ENCODE measurements around the gene STOML1.
"Not testable (repeated sequence)": the region's sequence is repeated elsewhere in the genome, so short reads cannot be mapped to it uniquely, and the experiment has no call there.

STOML1 gene

DNA sequence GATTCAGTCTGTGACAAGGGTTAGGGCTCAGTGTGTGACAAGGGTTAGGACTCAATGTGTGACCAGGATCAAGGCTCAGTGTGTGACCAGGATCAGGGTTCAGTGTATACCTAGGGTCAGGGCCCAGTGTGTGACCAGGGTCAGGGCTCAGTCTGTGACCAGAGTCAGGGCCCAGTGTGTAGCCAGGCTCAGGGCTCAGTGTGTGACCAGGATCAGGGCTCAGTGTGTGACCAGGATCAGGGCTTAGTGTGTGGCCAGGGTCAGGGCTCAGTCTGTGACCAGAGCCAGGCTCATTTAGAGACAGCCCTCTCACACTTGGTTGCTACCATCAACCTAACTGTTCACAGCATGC is 41.6 kb downstream of the STOML1 start:
- no peak overlapping the region for H3K27ac ChIP-seq
- no peak for DNase-seq (ENCODE audit: low read depth, low spot score)

DNA sequence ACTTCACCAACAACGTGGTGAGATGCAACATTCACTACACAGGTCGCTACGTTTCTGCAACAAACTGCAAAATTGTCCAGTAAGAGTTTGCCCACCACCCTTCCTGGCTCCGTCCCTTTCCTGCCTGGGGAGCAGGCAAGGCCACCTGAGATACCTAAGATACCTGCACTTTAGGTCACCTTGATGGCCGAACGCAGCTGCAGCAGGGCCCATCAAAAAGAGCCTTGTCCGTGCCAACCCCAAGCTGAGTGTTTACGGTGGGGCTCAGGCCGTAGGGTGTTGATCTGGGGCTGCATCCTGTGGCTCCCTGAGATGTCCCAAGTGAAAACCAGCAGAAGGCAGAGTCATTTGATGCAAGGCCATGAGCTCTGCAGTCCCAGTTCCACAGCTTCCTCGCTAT is 42.6 kb downstream of the STOML1 start:
- H3K27ac ChIP-seq: no peak overlapping the region
- no peak for DNase-seq (ENCODE audit: low read depth, low spot score)

DNA sequence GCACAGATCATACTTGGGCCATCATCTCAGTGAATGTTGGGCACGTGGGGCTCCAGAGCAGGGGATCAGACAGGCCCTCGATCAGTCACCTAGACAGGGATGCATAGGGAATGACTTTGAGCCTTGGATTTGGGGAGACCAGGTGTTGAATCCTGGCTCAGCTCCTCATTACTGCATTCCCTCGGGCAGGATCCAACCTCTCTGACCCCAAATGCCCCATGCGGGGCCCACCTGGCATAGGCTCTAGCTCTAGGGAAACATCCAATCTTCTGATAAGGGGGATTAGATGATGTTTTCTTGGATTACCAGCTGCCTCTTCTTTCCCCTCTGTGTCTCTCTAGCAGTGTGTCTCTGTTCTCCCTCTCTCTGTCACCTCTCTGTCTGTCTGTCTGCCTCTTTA is 43.1 kb downstream of the STOML1 start:
- no peak overlapping the region for H3K27ac ChIP-seq
- no peak for DNase-seq (ENCODE audit: low read depth, low spot score)

DNA sequence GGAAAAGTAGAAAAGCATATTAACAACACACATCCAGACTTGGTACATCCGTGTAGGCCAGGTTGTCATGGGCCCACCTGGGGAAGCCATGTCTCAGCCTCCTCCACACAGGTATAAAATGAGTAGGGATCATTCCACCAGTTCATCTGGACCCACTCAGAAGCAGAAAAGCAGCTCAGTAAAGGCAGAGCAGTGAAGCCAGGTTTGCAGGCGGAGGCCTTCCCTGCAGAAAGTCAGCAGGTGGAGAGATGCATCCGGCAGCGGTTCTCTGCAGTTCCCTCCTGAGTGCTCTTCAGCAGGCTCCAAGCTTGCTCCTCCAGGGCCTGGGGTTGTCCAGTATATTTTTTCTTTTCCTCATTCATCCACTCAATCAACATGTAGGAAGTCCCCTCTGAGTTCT is 43.7 kb downstream of the STOML1 start:
- no peak overlapping the region for H3K27ac ChIP-seq
- no peak for DNase-seq (ENCODE audit: low read depth, low spot score)

DNA sequence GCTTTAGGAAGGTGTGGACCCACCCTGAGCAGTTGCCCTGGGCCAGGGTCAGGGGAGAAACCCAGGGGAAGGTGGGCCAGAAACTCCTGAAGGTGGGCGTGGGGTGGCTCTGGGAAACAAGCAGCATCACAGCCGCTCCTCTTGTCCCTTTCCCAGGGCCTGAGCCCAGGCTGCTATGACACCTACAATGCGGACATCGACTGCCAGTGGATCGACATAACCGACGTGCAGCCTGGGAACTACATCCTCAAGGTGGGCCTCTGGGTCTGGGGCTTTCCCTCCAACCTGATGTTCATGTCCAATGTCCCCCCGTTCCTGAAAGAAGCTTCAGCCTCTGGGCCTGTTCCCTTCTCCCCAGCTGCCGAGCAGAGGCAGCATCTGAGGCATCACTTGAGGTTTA is 44.4 kb downstream of the STOML1 start:
- no peak overlapping the region for H3K27ac ChIP-seq

DNA sequence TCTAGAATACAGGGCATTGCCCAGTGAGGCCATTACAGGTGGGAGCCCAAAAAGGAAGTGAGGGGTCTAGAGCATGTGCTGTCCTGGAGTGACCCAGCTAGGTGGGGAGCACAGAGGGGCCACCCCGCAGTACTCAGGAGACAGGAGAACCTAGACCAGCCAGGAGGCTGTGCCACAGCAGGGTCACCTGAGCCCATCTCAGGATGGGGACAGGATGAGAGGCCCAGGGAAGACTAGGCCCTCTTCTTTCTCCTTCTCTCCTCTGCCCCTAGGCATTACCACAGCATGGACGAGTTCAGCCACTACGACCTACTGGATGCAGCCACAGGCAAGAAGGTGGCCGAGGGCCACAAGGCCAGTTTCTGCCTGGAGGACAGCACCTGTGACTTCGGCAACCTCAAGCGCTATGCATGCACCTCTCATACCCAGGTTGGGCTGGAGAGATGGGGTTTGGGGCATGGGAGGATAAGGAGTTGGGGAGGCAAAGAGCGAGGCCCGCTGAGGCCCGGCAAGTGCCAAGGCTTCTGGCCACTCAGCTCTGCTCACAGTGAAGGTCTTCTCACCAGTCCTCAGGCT is 45.2 kb downstream of the STOML1 start:
- H3K27ac ChIP-seq: no peak overlapping the region
- no peak for DNase-seq (ENCODE audit: low read depth, low spot score)

More for the DNA sequence above, 44.4 kb downstream of the STOML1 start:
- DNase-seq (ENCODE audit: low read depth, low spot score): no peak

DNA sequence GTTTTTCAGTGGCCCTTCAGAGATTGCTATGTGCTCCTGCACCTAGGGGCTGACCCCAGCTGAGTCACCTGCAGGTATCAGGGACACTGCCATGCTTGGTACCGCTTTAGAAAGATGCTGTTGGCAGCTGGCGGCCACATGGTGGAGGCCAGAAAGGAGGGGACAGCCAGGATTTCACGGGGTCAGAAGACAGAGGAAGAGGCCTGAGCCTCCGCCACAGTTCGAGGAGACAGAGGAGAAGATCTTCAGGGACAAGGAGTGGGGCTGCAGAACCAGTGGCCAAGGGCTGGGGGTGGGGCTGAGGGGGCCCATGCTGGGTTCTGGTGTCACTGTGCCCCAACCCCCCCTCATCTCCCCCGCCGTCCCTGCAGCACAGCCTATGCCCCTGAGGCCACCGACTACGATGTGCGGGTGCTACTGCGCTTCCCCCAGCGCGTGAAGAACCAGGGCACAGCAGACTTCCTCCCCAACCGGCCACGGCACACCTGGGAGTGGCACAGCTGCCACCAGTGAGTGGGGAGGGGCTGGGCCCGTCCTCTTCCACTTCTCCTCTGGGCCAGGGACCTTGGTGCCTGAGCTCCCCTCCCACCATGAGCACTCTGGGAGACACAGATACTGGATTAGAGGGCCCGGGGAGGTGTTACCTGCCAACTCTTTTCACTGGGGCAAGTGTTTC is 45.9 kb downstream of the STOML1 start:
- H3K27ac ChIP-seq: no peak overlapping the region
- DNase-seq (ENCODE audit: low read depth, low spot score): no peak

DNA sequence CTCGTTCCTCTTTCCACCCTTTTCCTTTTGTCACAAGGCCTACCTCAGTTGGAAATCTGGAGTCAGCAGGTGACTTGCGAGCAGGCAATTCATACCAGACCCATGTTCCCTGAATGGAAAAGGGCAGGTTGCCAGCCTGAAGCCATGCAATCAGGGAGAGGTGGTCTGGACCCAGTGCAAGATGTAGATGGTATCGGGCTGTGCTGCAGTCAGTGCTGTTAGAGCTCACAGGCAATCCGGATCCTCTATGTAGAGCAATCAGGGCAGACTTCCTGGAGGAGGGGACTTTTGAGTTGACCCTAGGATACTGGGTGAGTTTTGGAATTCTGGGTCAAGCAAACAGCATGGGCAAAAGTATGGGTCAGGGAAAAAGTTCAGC is 47.0 kb downstream of the STOML1 start:
- no peak for DNase-seq (ENCODE audit: low read depth, low spot score)
- H3K27ac ChIP-seq: no peak overlapping the region

DNA sequence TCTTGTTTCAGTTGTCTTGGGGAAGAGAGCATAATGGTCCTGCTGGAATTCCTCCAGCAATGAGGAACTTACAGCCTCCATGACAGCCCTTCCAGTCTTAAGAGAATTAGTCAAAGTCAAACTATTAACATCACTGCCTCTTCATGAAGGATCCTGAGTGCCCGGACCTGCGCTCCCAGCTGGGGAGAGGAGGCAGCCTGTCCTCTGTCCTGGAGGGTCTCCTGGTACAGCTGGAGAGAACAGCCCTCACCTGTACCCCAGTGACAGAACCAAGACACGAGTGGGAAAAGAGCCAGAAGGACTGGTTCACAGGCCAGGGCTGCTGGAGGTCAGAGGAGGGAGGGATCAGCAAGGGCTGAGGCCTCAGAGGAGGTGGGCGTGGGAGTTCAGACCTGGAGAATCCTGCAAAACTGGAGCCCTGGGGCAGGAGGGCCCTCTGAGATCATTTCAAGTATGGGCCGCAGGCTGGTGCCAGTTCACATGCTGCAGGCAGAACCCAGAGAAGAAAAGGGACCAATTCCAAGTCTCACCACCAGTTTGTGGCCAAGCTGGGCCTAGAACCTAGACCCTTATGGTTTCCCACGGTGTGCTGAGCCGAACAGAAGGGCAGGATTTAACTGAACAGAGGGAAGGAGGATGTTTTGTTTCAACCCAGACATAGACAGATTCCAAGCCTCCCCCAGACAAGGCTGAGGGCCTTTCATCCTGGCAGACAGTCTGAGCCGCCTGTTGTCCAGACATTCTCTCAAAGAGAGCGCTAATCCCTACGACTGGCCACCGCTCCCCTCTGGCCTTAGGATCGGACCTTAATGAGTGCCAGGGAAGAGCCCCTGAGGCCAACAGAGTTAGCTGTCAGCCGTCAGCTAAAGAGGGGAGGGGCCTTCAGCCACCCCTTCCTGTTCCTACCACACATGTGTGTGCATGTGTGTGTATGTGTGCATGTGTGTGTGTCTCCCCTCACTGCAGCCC is 47.6 kb downstream of the STOML1 start:
- no peak overlapping the region for H3K27ac ChIP-seq
- no peak for DNase-seq (ENCODE audit: low read depth, low spot score)

DNA sequence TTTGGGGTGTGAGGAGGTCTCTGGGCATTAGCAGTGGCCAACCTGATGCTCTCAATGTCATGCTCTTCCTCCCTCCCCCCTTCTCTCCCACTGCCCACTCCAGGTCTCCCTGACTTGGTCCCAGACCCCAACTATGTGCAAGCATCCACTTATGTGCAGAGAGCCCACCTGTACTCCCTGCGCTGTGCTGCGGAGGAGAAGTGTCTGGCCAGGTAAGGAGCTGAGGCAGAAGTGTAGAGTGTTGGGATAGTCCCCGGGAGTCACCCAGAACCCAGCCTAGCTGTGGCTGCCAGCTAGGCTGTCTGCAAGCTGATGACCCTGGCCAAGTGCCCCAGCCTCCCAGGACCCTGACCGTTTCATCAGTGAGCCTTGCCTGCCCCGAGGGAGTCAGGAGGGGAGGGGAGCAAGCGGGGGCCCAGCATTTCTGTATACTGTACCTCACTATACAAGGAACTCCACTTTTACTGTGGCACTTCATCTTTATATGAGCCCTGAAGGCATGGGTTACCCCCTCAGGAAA is 49.3 kb downstream of the STOML1 start:
- H3K27ac ChIP-seq: no peak overlapping the region
- DNase-seq (ENCODE audit: low read depth, low spot score): no peak

DNA sequence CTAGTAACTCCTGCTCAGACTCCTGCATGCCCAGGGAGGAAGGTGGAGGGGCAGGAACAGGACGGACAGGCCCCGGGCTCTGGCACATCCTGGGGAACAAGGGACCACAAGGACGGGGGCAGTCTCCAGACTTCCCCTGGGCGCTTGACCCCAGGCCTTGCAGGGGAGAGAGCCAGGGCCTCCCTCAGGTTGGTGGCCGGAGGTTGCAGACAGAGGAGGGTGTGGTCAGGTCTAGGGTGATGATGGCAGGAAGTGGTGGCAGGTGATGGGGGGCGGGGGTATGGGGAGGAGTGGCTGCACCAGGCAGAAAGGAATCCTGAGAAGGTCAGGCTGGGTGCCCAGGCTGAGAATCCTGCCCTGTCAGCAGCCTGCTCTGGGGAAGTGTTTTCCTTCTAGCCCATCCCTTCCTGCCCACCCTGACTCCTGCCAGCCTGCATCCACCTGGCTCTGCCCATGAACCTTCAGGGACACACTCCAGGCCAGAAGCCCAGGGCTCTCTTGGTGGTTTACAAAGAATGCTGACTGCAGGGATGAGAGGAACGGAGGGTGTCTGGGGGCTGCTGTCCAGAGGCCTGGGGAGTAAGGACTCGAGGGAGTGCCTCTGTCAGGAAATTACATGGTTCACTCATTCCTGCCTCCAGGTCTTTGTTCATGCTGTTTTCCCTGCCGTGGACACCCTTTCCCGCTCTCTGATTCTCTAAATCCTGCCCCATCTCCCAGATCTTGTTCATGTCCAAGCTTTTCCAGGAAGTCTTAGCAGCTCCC is 50.0 kb downstream of the STOML1 start:
- H3K27ac ChIP-seq: no peak overlapping the region
- no peak for DNase-seq (ENCODE audit: low read depth, low spot score)

DNA sequence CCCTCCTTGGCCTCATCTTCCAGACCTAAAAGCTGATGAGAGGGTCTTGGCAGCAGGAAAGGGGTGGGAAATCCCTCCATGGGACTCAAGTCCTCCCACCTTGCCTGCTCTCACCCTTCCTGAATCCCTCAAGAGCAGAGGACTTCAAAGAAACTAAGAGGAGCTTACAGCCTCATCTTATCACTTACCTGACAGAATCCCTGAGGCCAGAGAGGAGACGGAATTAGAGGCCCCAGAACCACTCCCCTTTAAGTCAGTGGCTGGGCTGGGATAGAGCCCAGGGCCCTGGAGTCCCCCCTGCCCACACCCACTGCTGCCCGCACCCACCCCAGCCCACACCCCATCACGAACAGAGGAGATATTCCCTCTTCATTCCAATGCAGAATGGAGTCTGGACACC is 50.6 kb downstream of the STOML1 start:
- H3K27ac ChIP-seq: no peak overlapping the region
- no peak for DNase-seq (ENCODE audit: low read depth, low spot score)

DNA sequence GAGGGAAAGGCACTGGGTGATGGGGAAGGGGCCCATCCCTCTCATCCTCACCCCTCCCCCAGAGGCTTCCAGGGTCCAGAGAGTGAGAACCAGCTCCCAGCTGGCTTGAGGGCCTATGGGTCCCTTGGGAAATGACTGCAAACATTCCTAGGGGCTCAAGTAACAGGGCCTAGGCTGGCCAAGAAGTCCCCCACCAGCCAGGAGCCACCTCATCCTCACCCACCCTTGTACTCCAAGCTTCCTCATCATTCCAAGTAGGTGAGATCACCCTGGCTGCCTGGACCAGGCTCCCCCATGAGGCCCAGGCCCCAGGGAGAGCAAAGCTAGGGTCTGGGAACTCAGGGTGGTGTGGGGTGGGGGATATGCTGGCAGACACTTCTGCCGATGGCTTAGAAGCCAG is 51.1 kb downstream of the STOML1 start:
- H3K27ac ChIP-seq: no peak overlapping the region
- no peak for DNase-seq (ENCODE audit: low read depth, low spot score)

DNA sequence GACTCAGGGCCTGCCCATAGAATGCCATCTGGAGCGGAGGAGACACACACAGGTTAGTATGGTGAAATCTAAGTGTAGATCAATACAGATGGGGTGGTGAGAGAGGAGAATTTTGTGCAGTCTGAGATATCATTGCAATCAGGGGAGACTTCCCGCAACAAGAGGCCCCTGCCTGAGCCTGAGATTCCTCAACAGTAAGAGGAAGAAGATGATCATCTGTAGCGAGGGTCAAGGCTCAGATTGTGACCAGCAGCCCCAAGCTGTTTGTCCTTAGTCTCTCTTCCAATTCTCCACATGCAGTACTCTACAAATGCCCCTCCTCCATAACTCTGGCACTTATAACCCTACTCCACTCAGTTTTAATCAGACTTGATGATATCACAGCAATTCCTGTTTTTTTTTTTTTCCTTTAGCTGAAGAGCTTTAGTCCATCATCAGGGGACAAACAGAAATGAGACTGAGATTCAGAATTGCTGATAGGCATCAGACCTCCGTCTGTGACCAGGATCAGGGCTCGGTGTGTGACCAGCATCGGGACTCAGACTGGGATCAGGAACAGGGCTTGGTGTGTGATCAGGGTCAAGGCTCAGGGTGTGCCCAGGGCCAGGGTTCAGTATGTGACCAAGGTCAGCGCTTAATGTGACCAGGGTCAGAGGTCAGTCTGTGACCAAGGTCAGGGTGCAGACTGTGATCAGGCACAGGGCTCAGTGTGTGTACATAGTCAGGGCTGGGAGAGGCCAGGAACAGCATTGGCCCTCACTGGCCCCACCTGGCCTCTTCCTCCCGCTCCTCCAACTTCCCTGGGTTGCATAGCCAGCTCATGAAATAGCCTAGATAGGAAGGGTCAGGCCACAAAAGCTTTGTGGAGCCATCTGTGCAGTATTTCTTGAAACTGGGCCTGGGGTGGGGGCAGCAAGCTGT is 51.8 kb downstream of the STOML1 start:
- DNase-seq (ENCODE audit: low read depth, low spot score): no peak
- no peak overlapping the region for H3K27ac ChIP-seq

DNA sequence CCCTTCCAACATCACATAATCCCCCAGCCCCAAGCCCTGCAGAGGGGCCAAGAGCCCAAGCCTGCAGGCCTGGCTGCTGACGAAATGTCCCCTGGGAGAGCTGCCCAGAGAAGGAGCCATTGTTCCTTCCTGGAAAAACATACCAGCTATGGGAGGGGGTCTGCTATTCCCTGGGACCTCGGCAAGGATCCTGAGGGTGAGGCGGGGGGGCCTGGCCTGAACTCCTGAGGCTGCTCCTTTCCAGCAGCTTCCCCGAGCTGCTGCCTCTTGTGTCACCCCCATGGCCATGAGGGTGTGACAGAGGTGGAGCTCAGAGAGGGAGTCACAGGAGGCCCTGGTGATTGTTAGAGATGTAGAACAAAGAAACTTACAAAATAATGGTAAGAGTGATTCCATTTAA is 53.0 kb downstream of the STOML1 start:
- no peak overlapping the region for H3K27ac ChIP-seq
- no peak for DNase-seq (ENCODE audit: low read depth, low spot score)

DNA sequence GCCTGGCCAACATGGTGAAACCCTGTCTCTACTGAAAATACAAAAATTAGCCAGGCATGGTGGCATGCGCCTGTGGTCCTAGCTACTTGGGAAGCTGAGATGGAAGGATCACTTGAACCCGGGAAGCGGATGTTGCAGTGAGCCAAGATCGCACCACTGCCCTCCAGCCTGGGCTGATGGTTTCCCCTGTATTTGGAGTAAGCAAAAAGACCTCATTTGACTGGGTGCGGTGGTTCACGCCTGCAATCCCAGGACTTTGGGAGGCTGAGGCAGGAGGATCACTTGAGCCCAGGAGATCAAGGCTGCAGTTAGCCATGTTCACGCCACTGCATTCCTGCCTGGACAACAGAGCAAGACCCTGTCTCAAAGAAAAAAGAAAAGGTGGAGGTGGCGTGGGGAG is 53.6 kb downstream of the STOML1 start:
- not testable (repeated sequence) for DNase-seq (ENCODE audit: low read depth, low spot score); H3K27ac ChIP-seq

DNA sequence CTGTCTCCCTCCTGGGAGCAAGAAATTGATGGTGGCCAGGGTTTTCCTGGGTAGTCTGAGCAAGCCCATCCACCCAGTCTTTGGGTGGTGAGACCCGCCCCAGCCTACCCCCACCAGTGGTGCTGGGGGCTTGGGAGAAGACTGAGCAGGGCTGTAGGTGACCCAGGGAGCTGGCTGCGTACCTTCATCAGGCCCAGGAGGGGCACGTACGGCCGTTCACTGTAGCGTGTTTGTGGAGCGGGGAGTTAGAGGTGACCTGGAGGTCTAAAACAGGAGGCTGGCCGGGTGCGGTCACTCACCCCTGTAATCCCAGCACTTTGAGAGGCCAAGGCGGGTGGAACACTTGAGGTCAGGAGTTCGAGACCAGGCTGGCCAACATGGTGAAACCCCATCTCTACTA is 54.4 kb downstream of the STOML1 start:
- no peak for DNase-seq (ENCODE audit: low read depth, low spot score)
- no peak overlapping the region for H3K27ac ChIP-seq

DNA sequence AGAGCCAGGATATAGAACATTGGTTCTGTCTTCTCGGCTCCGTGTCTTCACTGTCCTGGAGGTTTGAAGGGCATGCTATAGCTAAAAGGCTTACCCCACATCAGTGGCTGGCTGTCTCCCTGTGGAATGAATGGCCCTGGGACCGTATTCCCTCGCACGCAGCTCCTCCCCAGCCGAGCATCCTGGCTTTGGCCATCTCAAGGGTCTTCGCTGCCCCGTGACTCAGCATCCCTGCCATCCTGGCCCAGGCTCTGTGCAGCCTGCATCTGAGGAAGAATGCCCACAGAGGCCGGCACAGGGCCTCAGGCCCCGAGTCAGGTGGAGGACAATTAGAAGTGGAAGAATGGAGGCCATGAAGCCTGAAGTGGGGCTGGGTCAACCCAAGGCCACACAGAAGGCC is 54.8 kb downstream of the STOML1 start:
- no peak for DNase-seq (ENCODE audit: low read depth, low spot score)
- no peak overlapping the region for H3K27ac ChIP-seq

DNA sequence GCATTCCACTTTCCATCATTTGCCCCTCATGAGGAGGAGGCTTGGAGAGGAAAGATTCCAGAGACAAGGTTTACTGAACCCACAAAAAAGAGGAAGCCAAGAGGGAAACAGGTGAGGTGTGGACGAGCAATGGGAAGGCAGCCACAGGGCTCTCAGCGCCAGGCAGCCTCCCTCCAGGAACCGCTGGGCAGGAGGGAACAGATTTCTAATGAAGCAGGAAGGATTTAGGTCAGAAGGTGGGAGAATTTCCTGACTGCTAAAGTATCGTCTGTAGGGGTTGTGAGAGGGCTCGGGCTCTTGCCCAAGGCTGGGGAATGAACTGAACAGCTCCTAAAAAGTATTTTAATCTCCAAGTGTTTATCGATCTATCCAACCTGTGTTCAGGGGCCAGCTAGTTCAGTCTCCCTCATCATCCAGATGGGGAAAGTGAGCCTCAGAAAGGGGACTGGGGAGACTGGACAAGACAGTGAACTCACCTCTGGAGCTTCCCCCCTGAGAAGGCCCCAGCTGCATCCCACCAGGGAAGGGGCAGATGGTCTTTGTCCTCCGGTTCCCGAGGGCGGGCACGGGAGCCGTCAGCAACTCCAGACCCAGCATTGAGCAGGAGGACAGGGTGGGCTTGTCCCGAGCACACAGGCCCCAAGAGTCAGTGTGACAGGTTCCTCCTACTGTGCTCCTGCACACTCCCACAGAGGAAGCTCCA is 55.4 kb downstream of the STOML1 start:
- no peak for DNase-seq (ENCODE audit: low read depth, low spot score)

More for the DNA sequence above, 55.4 kb downstream of the STOML1 start:
- no peak overlapping the region for H3K27ac ChIP-seq
